Measurements from ENCODE around the gene AADACL4.
A peak's percentile ranks its signal among the peaks of the same experiment; 100 is the strongest.

AADACL4 gene

GRCh38 chr1:12643785-12644184 is at the start of gene AADACL4:
Gene AADACL4 (plus strand): TSS chr1:12644085. CDS start chr1:12644547, 462 bp downstream.
- Histone ChIP-seq H3K27ac (no peak within 1 kb of the TSS), H3K4me2 (no peak within 1 kb of the TSS), H3K4me3 (no peak within 1 kb of the TSS), H4K20me1 (no peaks in the 10 kb centered on the region), H3K9ac (no peak within 1 kb of the TSS), H3K36me3 (no peaks in the 10 kb centered on the region), H3K9me3 (peaks cover 39% of the 10 kb centered on the region), H3K4me1 (peaks cover 10% of the 10 kb centered on the region), H3K27me3 (no peaks in the 10 kb centered on the region)
- TF ChIP-seq Cebpa-rat (IDR thresholded peaks at IDR 0.05) = no peak

GRCh38 chr1:12594490-12594889 is 49.4 kb upstream of the AADACL4 start:
- Histone ChIP-seq H3K36me3 (no peaks in the 10 kb centered on the region), H3K9ac (peak overlapping the region; percentile 71), H3K4me3 (peak overlapping the region; percentile 64), H3K4me2 (peak overlapping the region; percentile 90), H3K27me3 (no peaks in the 10 kb centered on the region; the same call in 1 of the 2 replicates), H3K9me3 (no peaks in the 10 kb centered on the region), H4K20me1 (no peaks in the 10 kb centered on the region), H3K27ac (peak overlapping the region; percentile 69), H3K4me1 (peaks cover 32% of the 10 kb centered on the region)
- TF ChIP-seq Cebpa-rat (IDR thresholded peaks at IDR 0.05) = no peak

- Histone ChIP-seq H3K9ac (peak overlapping the region; percentile 71), H3K4me1 (peaks cover 36% of the 10 kb centered on the region), H3K4me3 (peak overlapping the region; percentile 64), H3K36me3 (no peaks in the 10 kb centered on the region), H3K4me2 (peak overlapping the region; percentile 90), H3K9me3 (no peaks in the 10 kb centered on the region), H3K27me3 (no peaks in the 10 kb centered on the region; the same call in 1 of the 2 replicates), H3K27ac (peak overlapping the region; percentile 69), H4K20me1 (no peaks in the 10 kb centered on the region)
- TF ChIP-seq Cebpa-rat (IDR thresholded peaks at IDR 0.05) = no peak
Measured at GRCh38 chr1:12594966-12595756, 48.7 kb upstream of the AADACL4 start.

- Histone ChIP-seq H3K27me3 (no peaks in the 10 kb centered on the region; the same call in 1 of the 2 replicates), H3K4me3 (no peak overlapping the region), H3K4me2 (peak overlapping the region; percentile 66)
Measured at GRCh38 chr1:12595757-12596006, 48.2 kb upstream of the AADACL4 start.

GRCh38 chr1:12596007-12596821 is 47.7 kb upstream of the AADACL4 start:
- Histone ChIP-seq H4K20me1 (no peaks in the 10 kb centered on the region), H3K27me3 (no peaks in the 10 kb centered on the region; the same call in 1 of the 2 replicates), H3K9ac (no peak overlapping the region), H3K9me3 (no peaks in the 10 kb centered on the region), H3K4me3 (no peak overlapping the region), H3K4me1 (peaks cover 46% of the 10 kb centered on the region), H3K4me2 (peak overlapping the region; percentile 66), H3K27ac (no peak overlapping the region), H3K36me3 (no peaks in the 10 kb centered on the region)
- TF ChIP-seq Cebpa-rat (IDR thresholded peaks at IDR 0.05) = no peak

More at GRCh38 chr1:12595757-12596006, 48.2 kb upstream of the AADACL4 start:
- no peak for TF ChIP-seq Cebpa-rat (IDR thresholded peaks at IDR 0.05)
- Histone ChIP-seq H4K20me1 (no peaks in the 10 kb centered on the region), H3K36me3 (no peaks in the 10 kb centered on the region), H3K4me1 (peaks cover 41% of the 10 kb centered on the region), H3K9ac (no peak overlapping the region), H3K27ac (no peak overlapping the region), H3K9me3 (no peaks in the 10 kb centered on the region)

GRCh38 chr1:12597792-12598191 is 46.1 kb upstream of the AADACL4 start:
- Histone ChIP-seq H3K27me3 (no peaks in the 10 kb centered on the region; the same call in 1 of the 2 replicates), H3K9ac (no peak overlapping the region), H3K36me3 (no peaks in the 10 kb centered on the region), H4K20me1 (no peaks in the 10 kb centered on the region), H3K4me1 (peaks cover 60% of the 10 kb centered on the region), H3K4me2 (peak overlapping the region; percentile 46), H3K9me3 (no peaks in the 10 kb centered on the region), H3K27ac (no peak overlapping the region), H3K4me3 (no peak overlapping the region)
- no peak for TF ChIP-seq Cebpa-rat (IDR thresholded peaks at IDR 0.05)

GRCh38 chr1:12598974-12599373 is 44.9 kb upstream of the AADACL4 start:
- H4K20me1 ChIP-seq = no peaks in the 10 kb centered on the region
- H3K4me2 ChIP-seq = no peak overlapping the region
- H3K4me3 ChIP-seq = no peak overlapping the region
- H3K9me3 ChIP-seq = no peaks in the 10 kb centered on the region
- H3K36me3 ChIP-seq = no peaks in the 10 kb centered on the region
- H3K27me3 ChIP-seq = no peaks in the 10 kb centered on the region; the same call in 1 of the 2 replicates
- H3K4me1 ChIP-seq = peaks cover 72% of the 10 kb centered on the region
- no peak for TF ChIP-seq Cebpa-rat (IDR thresholded peaks at IDR 0.05)
- H3K27ac ChIP-seq = no peak overlapping the region
- H3K9ac ChIP-seq = no peak overlapping the region

- H3K27me3 ChIP-seq = no peaks in the 10 kb centered on the region; the same call in 1 of the 2 replicates
- H3K4me2 ChIP-seq = no peak overlapping the region
- H3K9me3 ChIP-seq = no peaks in the 10 kb centered on the region
- H3K4me1 ChIP-seq = peaks cover 75% of the 10 kb centered on the region
- no peaks in the 10 kb centered on the region for H3K36me3 ChIP-seq
- H3K27ac ChIP-seq = no peak overlapping the region
- no peak overlapping the region for H3K4me3 ChIP-seq
- no peak for TF ChIP-seq Cebpa-rat (IDR thresholded peaks at IDR 0.05)
- H4K20me1 ChIP-seq = no peaks in the 10 kb centered on the region
- H3K9ac ChIP-seq = no peak overlapping the region
Measured at GRCh38 chr1:12599657-12600056, 44.2 kb upstream of the AADACL4 start.

- Histone ChIP-seq H3K27me3 (no peaks in the 10 kb centered on the region; the same call in 1 of the 2 replicates), H3K4me1 (peaks cover 71% of the 10 kb centered on the region), H3K4me3 (no peak overlapping the region), H3K9ac (no peak overlapping the region), H3K36me3 (no peaks in the 10 kb centered on the region), H3K9me3 (no peaks in the 10 kb centered on the region), H3K27ac (no peak overlapping the region), H3K4me2 (peak overlapping the region; percentile 4; the same call in 1 of the 2 replicates), H4K20me1 (no peaks in the 10 kb centered on the region)
- TF ChIP-seq Cebpa-rat (IDR thresholded peaks at IDR 0.05) = no peak
Measured at GRCh38 chr1:12600335-12600734, 43.5 kb upstream of the AADACL4 start.
